DOHH2 (cell line): Measurements from ENCODE around the gene CD3G.

Experiments used
- CTCF ChIP-seq: fragments of 200-600 bp; sonication (generic); IDR thresholded peaks from one replicate; pipeline ENCODE4 v1.5.1; 2014; ENCODE audit warnings: antibody characterized with exemption, mild to moderate bottlenecking, low read depth, low read length; ENCODE audit not compliant: poor library complexity, severe bottlenecking
- EZH2phosphoT487 ChIP-seq: fragments of 200-600 bp; sonication (generic); IDR thresholded peaks from 2 replicates; pipeline ENCODE4 v1.6.1; 2017; ENCODE audit warnings: borderline replicate concordance, mild to moderate bottlenecking, antibody characterized with exemption, low read length, moderate library complexity, mixed read lengths

DNA sequence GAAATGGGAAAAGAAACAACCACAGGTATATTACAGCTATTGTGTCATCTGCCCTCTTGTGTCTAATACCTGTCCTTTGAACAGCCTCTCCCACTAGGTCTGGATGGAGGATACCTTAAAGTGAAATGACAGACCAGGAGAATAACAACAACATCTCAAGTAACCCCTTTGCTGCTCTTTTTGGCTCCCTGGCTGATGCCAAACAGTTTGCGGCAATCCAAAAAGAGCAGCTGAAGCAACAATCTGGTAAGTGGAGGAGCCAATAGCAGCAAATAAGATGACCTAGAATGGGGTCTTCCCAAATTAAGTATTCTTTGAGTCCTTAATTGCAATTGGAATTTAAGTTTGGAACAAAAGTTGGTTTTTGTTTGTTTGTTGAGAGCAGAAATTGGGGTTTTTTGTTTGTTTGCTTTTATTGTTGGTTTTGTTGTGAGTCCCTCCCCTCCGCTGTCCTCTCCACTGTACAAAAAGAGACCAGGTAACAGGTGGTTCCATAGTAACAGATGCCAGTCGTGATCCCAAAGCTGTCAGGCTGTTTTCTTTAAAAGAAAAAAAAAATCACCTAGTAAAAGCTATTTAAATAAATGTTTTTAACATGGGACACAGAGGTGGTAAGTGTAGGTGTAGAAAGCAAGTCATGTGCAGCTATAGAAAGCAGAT is 20.9 kb downstream of the CD3G start:
- TF ChIP-seq CTCF, result no peak
- no peak for TF ChIP-seq EZH2phosphoT487
